Transverse colon (tissue), 3 donors: Measurements from ENCODE around the gene MRPL47.

Source experiments
- CTCF ChIP-seq, 5 experiments: fragments of 200-600 bp in 3 of 5; fragments of 450-650 bp in 2 of 5; sonication (generic) in 3 of 5; IDR thresholded peaks; 1 replicate in 2 of 5; 2 replicates in 3 of 5; pipeline ENCODE4 v1.5.1; 2016 to 2017; ENCODE audit warnings: antibody characterized with exemption in 5 of 5, inconsistent platforms in 3 of 5, mild to moderate bottlenecking in 2 of 5, moderate library complexity in 1 of 5
- EP300 ChIP-seq: sonication (generic); formaldehyde crosslinking; IDR thresholded peaks from one replicate; pipeline ENCODE4 v1.6.1; 2017; ENCODE audit warnings: antibody characterized with exemption, low read depth
- POLR2A ChIP-seq: fragments of 450-650 bp; IDR thresholded peaks from one replicate; pipeline ENCODE4 v1.6.1; 2016; ENCODE audit warnings: antibody characterized with exemption, mild to moderate bottlenecking, moderate library complexity

DNA sequence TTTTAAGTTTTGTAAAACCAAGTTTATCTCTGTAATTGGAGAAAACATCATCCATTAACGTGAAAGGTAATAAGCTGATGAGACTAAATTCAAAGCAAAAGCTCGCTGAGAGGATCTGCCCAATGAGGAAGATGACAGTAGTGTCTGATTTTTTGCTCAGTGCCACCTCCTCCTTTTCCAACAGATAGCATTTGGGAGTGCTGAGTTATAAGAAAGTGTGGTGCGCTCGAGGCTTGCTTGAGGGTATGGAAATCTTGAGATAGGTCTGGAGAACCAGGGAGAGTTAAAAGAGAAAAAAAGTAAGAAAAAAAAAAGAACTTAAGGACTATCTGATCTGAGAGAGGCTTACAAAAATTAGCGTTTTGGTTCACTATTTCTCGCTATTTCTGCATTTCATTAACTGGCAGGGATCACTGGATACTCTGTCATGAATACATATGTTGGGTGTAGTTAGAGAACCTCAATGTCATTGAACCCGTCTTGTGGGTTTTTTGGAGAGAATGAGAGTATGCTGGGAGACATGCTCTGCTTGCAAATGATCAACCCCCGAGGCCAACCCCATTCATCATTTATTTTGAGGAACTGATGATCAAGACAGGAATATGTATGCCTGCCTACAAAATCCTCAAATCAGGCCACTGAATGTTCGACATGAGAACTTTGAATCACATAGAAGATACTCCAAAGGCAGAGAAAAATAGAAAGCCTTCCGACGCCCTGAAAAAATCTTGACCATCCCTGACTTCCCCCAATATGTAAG, 47.4 kb upstream of the MRPL47 start:
- TF ChIP-seq CTCF (IDR thresholded peaks at IDR 0.05) (no peak), EP300 (no peak), POLR2A (no peak)
